Body of pancreas (tissue), 4 donors: ENCODE measurements around the gene PMAIP1. TPM values are rescaled to one million over a fixed set of nuclear protein-coding genes. Genes with fewer than 3 reads are reported as not detected.

Experiments used
- ATAC-seq: fragments of 150-250 bp; one replicate; pipeline ENCODE4 v1.9.1; 2016
- DNase-seq, 4 donors: peaks; one replicate each; pipeline ENCODE4 v3.0.0-alpha.2; 2019
- H3K27ac ChIP-seq, 4 donors: fragments of 200-600 bp; sonication (generic); 1 replicate in 3 of 4; 2 replicates in 1 of 4; pipeline versions ENCODE4 v1.5.1 to v1.6.1; 2016 to 2019; ENCODE audit warnings: mild to moderate bottlenecking in 1 of 4, mixed read lengths in 1 of 4, moderate library complexity in 1 of 4
- H3K27me3 ChIP-seq, 2 donors: fragments of 200-600 bp; sonication (generic); one replicate each; pipeline ENCODE4 v1.6.0; 2016; ENCODE audit warnings: mild to moderate bottlenecking in 1 of 2
- H3K36me3 ChIP-seq, 2 donors: fragments of 200-600 bp; sonication (generic); replicated peaks in 1 of 2; 2 replicates each; pipeline ENCODE4 v1.5.1; 2016; ENCODE audit warnings: low read depth in 2 of 2; ENCODE audit not compliant: insufficient read depth in 1 of 2
- H3K4me1 ChIP-seq: fragments of 200-600 bp; sonication (generic); one replicate; pipeline ENCODE4 v1.6.0; 2016
- H3K4me3 ChIP-seq, 2 donors: fragments of 200-600 bp; sonication (generic); 1 replicate in 1 of 2; 2 replicates in 1 of 2; pipeline ENCODE4 v1.5.1; 2016 to 2019
- H3K9me3 ChIP-seq, 3 donors: fragments of 200-600 bp; sonication (generic); 1 replicate in 2 of 3; 2 replicates in 1 of 3; pipeline ENCODE4 v1.5.1; 2016
- CTCF ChIP-seq, 7 experiments: fragments of 450-650 bp in 4 of 7; fragments of 200-600 bp in 3 of 7; sonication (generic) in 3 of 7; IDR thresholded peaks; one replicate each; pipeline ENCODE4 v1.5.1; 2016 to 2019; ENCODE audit warnings: antibody characterized with exemption in 7 of 7
- POLR2A ChIP-seq, 3 donors: fragments of 450-650 bp; IDR thresholded peaks; one replicate each; pipeline ENCODE4 v1.6.1; 2016; ENCODE audit warnings: antibody characterized with exemption in 3 of 3, mild to moderate bottlenecking in 2 of 3
- WGBS, 2 donors: methylation state at CpG; one replicate each; pipeline ENCODE4 v1.1.5; 2017; 5-methylcytosine and 5-hydroxymethylcytosine counted together
- intact Hi-C: fragments of 100-400 bp; cut with DNase I; formaldehyde crosslinking; loops from one replicate; pipeline ENCODE4 v1.15.1; 2023
- total RNA-seq, 2 donors: library from RNA; depleted of rRNA; stranded (reverse); fragments of >200 nt; gene quantifications; one replicate each; pipeline ENCODE4 v1.1.0, GENCODE V29; 2016

Gene PMAIP1
- total RNA-seq, 2 donors from 2014 or later = 1.0 TPM; not detected in 1

GRCh38 chr18:59893971-59894370, 5.8 kb upstream of the PMAIP1 start:
- ATAC-seq (no peak), DNase-seq (no peak)
- TF ChIP-seq POLR2A (IDR thresholded peaks at IDR 0.05) (no peak), CTCF (IDR thresholded peaks at IDR 0.05) (no peak)
- Histone ChIP-seq H3K4me1 (peaks cover 5% of the 10 kb centered on the region), H3K27me3 (no peaks in the 10 kb centered on the region), H3K36me3 (no peaks in the 10 kb centered on the region), H3K4me3 (no peak overlapping the region), H3K27ac (no peak overlapping the region), H3K9me3 (no peaks in the 10 kb centered on the region)
- intact Hi-C loops = no loop called here
- WGBS, 2 donors = 82 to 83% methylated on average over 6 of the region's 6 CpGs

GRCh38 chr18:59897321-59897954, 2.4 kb upstream of the PMAIP1 start:
- H3K27me3 ChIP-seq = peaks cover 0 to 5% of the 10 kb centered on the region in 2 donors
- intact Hi-C loops = no loop called here

GRCh38 chr18:59898093-59898492, 1.7 kb upstream of the PMAIP1 start:
- Histone ChIP-seq H3K4me1 (peaks cover 19% of the 10 kb centered on the region), H3K36me3 (no peaks in the 10 kb centered on the region), H3K27me3 (peaks cover 0 to 5% of the 10 kb centered on the region in 2 donors), H3K9me3 (no peaks in the 10 kb centered on the region), H3K4me3 (no peak overlapping the region), H3K27ac (no peak overlapping the region)
- TF ChIP-seq CTCF (IDR thresholded peaks at IDR 0.05) (no peak), POLR2A (IDR thresholded peaks at IDR 0.05) (no peak)
- no peak for DNase-seq
- WGBS, 2 donors = 45% methylated on average over 4 of the region's 4 CpGs
- no peak for ATAC-seq
- intact Hi-C loops = no loop called here

More at GRCh38 chr18:59897321-59897954, 2.4 kb upstream of the PMAIP1 start:
- Histone ChIP-seq H3K4me3 (no peak overlapping the region), H3K4me1 (peaks cover 19% of the 10 kb centered on the region), H3K36me3 (no peaks in the 10 kb centered on the region), H3K27ac (no peak overlapping the region), H3K9me3 (no peaks in the 10 kb centered on the region)
- TF ChIP-seq POLR2A (IDR thresholded peaks at IDR 0.05) (no peak), CTCF (IDR thresholded peaks at IDR 0.05) (no peak)
- 52 to 62% methylated on average over 9 of the region's 9 CpGs for WGBS, 2 donors
- no peak for DNase-seq
- no peak for ATAC-seq

- 21 to 31% methylated on average over 33 of the region's 33 CpGs for whole genome bisulfite sequencing, 2 donors
- DNase-seq = no peak
Observed at GRCh38 chr18:59898609-59899297, 1.0 kb upstream of the PMAIP1 start.

More at GRCh38 chr18:59898609-59899297, 1.0 kb upstream of the PMAIP1 start:
- Histone ChIP-seq H3K36me3 (no peaks in the 10 kb centered on the region), H3K27me3 (peaks cover 0 to 5% of the 10 kb centered on the region in 2 donors), H3K27ac (peak overlapping the region; percentile 71 to 88 (median 80)), H3K9me3 (no peaks in the 10 kb centered on the region), H3K4me3 (peak overlapping the region in 1 of 2 donors; percentile 70), H3K4me1 (peaks cover 19% of the 10 kb centered on the region)
- TF ChIP-seq POLR2A (IDR thresholded peaks at IDR 0.05) (no peak), CTCF (IDR thresholded peaks at IDR 0.05) (no peak)
- no peak for ATAC-seq
- intact Hi-C loops = no loop called here
